ENCODE data around the gene NR3C1.
"Not testable (repeated sequence)": the region's sequence is repeated elsewhere in the genome, so short reads cannot be mapped to it uniquely, and the experiment has no call there.

The NR3C1 gene

GRCh38 chr5:143356855-143357583, 46.5 kb downstream of the NR3C1 start:
- no peak for FAIRE-seq

GRCh38 chr5:143355710-143356109, 47.8 kb downstream of the NR3C1 start:
- FAIRE-seq = no peak

GRCh38 chr5:143354025-143354424, 49.5 kb downstream of the NR3C1 start:
- no peak for FAIRE-seq

GRCh38 chr5:143352691-143353090, 50.8 kb downstream of the NR3C1 start:
- no peak for FAIRE-seq

- no peak for FAIRE-seq
These were observed 52.5 kb downstream of the NR3C1 start for GRCh38 chr5:143350751-143351602.

- FAIRE-seq = no peak
These were observed 53.1 kb downstream of the NR3C1 start for GRCh38 chr5:143350341-143350740.

- FAIRE-seq = no peak
These were observed 54.3 kb downstream of the NR3C1 start for GRCh38 chr5:143349177-143349576.

GRCh38 chr5:143347698-143348344, 55.7 kb downstream of the NR3C1 start:
- no peak for FAIRE-seq

GRCh38 chr5:143347046-143347445, 56.4 kb downstream of the NR3C1 start:
- no peak for FAIRE-seq

- FAIRE-seq = no peak
These were observed 57.6 kb downstream of the NR3C1 start for GRCh38 chr5:143345671-143346440.

GRCh38 chr5:143343042-143343441, 60.4 kb downstream of the NR3C1 start:
- no peak for FAIRE-seq

- no peak for FAIRE-seq
These were observed 60.9 kb downstream of the NR3C1 start for GRCh38 chr5:143342607-143343006.

- FAIRE-seq = no peak
These were observed 61.5 kb downstream of the NR3C1 start for GRCh38 chr5:143341807-143342570.

GRCh38 chr5:143340891-143341685, 62.4 kb downstream of the NR3C1 start:
- no peak for FAIRE-seq

GRCh38 chr5:143338658-143339366, 64.7 kb downstream of the NR3C1 start:
- no peak for FAIRE-seq

GRCh38 chr5:143337946-143338345, 65.5 kb downstream of the NR3C1 start:
- no peak for FAIRE-seq

GRCh38 chr5:143336485-143336884, 67.0 kb downstream of the NR3C1 start:
- FAIRE-seq = no peak

- no peak for FAIRE-seq
These were observed 68.6 kb downstream of the NR3C1 start for GRCh38 chr5:143334903-143335302.

- FAIRE-seq = not testable (repeated sequence)
These were observed 69.1 kb downstream of the NR3C1 start for GRCh38 chr5:143334380-143334779.

- no peak for FAIRE-seq
These were observed 71.5 kb downstream of the NR3C1 start for GRCh38 chr5:143331956-143332355.

- FAIRE-seq = no peak
These were observed 73.6 kb downstream of the NR3C1 start for GRCh38 chr5:143329843-143330242.

All from TTC549 (cell line).